NCI-H460 (cell line): Measurements from ENCODE around the gene KDM7A. TPM values are rescaled to one million over a fixed set of nuclear protein-coding genes. Genes with fewer than 3 reads are reported as not detected.

ENCODE experiments used
- DNase-seq: peaks from one replicate; pipeline ENCODE4 v3.0.0-alpha.2; 2016; ENCODE audit warnings: low read depth; ENCODE audit errors: extremely low read depth
- total RNA-seq: library from RNA; depleted of rRNA; stranded (reverse); fragments of >200 nt; shearing (Covaris generic); gene quantifications from 2 replicates; pipeline ENCODE4 v1.2.3, GENCODE V29; 2014

KDM7A gene
- total RNA-seq, 1 experiment from 2014 or later: 11.0 TPM

GRCh38 chr7:140096459-140096858 is 80.3 kb downstream of the KDM7A start:
- no peak for DNase-seq

- DNase-seq: no peak
Measured at GRCh38 chr7:140093375-140093774, 83.4 kb downstream of the KDM7A start.

- no peak for DNase-seq
Measured at GRCh38 chr7:140085447-140085846, 91.3 kb downstream of the KDM7A start.

DNA sequence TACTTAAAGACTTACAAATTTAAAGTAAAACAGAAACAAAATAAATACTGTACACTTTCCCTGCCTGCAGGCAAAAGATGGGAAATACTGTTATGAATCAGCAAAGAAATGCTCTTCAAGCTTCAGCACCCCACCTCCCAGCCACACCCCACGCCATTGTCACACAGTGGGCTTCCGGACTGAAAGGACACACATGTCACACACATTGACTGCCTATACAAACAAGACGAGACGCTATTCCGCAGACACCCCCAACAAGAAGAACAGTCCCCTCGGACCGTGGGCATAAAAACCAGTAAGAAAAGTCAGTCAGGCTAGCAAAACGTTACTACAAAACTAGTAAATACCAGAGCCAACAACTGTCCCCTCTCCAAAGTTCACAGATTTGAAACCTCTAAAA is 91.8 kb downstream of the KDM7A start:
- DNase-seq: peak; percentile 13

DNA sequence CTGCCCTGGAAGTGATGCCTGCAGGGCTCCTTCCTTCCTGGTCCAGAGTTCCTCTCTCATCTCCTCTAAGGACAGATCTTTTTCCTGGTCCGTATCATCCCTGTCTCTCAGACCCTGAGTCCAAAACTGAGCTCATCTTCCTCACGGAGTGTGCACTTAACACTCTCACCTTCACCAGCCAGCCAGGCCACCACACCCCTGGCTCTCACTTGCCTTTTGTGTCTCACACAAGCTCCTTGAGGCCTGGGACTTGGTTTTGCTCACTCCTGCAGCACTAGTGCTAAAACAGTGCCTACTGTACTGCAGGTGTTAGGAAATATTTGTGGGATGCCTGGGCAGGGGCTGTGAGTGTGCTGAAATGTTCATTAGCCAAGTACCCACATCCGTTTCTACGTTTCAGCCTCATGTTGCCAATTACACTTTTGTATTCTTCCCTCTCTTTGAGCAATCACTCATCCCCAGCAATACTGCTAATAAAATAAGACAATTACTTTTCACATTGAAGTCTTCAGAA is 92.6 kb downstream of the KDM7A start:
- no peak for DNase-seq

- DNase-seq: no peak
Measured at GRCh38 chr7:140082770-140083169, 94.0 kb downstream of the KDM7A start.

DNA sequence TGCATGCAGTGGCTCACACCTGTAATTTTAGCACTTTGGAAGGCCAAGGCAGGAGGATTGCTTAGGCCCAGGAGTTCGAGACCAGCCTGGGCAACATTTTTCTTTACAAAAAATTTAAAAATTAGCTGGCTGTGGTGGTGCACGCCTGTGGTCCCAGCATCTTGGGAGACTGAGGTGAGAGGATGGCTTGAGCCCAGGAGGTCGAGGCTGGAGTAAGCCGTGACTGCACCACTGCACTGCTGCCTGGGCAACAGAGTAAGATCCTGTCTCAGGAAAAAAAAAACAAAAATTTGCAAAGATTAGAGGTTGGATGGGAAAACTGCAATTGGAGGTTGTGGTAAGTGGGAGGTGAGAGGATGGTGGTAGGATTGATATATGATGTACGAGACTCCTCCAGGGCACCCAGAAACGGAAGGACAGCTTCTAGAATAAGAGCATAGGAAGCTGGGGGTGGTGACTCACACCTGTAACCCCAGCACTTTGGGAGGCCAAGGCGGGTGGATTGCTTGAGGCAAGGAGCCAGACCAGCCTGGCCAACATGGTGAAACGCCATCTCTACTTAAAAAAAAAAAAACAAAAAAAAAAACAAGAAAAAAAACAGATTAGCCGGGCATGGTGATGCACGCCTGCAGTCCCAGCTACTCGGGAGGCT is 94.9 kb downstream of the KDM7A start:
- no peak for DNase-seq

- no peak for DNase-seq
Measured at GRCh38 chr7:140080919-140081318, 95.9 kb downstream of the KDM7A start.

GRCh38 chr7:140079121-140079536 is 97.7 kb downstream of the KDM7A start:
- peak; percentile 11 for DNase-seq

- no peak for DNase-seq
Measured at GRCh38 chr7:140078392-140078791, 98.4 kb downstream of the KDM7A start.

- DNase-seq: no peak
Measured at GRCh38 chr7:140074780-140075179, 102.0 kb downstream of the KDM7A start.

GRCh38 chr7:140070546-140070945 is 106.2 kb downstream of the KDM7A start:
- no peak for DNase-seq

DNA sequence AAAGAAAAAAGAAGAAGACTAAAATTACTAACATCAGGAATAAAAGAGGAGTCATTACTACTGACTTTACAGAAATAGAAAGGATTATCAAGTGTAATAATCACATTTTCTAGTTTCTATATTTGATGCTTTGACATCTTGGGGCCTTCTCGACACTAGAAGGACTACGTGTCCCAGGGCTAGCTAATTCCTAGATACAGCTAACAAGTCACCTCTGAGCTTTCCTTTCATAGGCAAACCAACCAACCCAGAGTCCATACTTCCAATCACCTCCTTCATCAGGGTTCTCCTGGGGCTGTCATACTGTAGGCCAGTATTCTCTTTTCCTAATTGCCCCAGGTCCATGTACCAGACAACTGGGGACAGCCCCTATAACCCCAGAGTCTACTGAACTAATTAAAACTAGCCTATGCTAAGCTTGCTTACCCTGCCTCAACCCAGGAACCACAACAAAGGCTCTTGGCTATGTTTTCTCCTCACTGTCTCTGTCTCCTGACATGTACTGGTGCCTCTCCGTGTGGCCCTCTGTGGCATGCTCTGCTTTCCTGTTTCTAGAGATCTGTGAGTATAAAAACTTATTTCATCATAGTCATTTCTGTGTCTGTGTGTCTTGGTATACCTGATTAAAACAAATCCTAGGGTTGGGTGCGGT is 107.4 kb downstream of the KDM7A start:
- no peak for DNase-seq

GRCh38 chr7:140068033-140068432 is 108.8 kb downstream of the KDM7A start:
- no peak for DNase-seq

DNA sequence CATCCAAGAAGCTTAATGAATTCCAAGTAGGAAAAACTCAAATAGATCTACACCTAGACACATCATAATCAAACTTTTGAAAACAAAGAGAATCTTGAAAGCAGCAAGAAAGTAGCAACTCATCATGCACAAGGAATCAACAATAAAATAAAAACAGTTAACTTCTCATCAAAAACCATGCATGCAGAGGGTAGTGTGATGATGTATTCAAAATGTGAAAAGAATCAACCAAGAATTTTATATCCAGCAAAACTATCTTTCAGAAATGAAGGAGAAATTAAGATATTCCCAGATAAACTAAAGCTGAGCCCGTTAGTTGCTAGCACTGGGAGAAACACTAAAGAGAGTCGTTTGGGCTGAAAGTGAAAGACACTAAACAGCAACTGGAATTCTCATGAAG is 109.7 kb downstream of the KDM7A start:
- DNase-seq: no peak

DNA sequence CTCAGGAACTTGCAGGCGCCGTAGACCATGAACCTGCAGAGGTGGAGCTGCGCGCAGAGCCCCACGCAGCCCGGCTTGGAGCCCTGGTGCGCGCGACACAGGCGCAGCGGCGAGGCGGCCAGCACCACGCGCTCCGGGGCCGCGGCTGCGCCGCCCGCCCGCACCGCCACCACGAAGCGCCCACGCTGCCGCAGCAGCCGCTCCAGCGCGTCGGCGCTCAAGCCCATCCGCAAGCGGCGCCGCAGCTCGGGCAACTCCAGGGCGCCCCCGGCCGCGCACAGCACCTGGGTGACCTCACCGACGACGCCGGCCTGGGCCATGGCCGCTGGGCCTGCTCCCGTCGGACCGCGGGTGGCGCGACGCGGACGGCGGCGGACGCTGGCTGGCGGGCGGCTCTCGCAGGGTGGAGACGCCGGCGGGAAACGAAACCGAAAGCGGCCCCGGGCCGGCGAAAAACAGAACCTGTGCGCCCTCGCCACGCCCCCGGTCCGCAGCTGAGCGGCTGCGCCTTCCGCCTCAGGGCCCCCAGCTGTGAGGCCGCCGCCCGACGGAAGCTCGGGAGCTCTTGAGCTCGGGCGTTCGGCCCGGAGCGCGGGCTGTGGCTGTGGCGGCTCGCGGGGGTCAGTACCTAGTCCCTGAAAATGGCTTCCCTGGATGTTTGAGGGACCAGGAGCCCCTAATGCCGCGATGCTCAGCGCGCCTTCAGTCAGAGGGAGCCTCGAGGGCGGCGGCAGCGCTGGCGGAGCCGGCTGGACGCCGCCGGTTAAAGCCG is 114.1 kb downstream of the KDM7A start, which contains the start of gene PARP12:
TSS of gene PARP12 (minus strand) at position 424 of the 772 bp plus-strand sequence. CDS start at position 320, 104 bp downstream.
- peak; percentile 72 for DNase-seq

- DNase-seq: no peak
Measured at GRCh38 chr7:140062118-140062527, 114.7 kb downstream of the KDM7A start.

- no peak for DNase-seq
Measured at GRCh38 chr7:140061607-140061930, 115.2 kb downstream of the KDM7A start.

DNA sequence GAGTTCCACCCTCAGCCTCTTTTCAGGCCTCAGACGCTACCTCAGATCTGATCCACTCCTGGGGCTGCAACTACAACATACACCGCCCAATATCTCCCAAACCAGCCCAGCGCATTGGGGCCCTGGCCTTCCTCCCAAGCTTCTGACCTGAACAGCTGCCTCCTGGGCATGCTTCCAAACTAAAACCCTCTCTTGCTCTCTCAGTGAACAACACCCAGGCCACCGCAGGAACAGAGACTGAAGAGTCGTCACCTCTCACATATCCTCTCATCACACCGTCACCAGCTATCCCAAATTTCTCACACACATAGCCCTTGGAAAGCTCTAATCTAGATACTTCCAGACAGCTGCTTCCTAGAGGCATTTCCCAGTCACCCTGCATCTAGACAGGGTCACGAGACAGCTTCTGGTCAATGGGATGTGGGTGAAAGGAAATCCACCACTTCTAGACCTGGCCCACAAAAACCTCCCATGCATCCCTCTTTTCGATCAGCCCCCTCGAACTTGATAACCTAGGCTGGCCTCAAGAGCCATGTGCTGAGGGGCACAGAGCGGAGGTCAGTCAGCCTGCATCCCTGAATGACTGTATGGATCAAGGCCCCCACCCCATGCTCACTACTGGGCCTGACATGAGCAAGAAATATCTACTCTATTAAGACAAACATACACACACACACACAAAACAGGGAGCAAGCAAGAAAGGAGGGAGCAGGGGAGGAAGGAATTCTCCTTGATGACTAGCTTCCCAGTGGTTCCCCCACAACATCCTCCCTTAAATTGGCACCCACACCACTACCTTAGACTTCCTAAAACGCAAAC is 115.8 kb downstream of the KDM7A start:
- no peak for DNase-seq

DNA sequence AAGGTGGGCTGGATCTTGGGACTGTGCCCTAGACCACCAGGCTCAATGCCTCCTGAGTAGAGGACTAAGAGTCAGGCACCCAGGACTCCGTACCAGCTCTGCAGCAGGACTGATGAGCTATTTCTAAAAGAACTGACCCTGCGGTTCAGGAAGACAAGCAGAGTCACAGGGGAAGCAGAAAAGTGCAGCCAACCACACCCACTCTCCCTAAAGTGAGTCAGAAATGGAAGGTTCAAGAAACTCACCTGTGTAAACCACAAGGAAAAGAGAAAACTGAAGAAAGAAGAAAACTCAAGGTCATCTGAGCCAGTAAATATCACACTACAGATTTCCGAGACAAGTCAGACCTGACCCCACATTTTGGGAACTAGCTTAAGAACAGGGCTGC is 116.5 kb downstream of the KDM7A start:
- no peak for DNase-seq
